IMR-90 (cell line): ENCODE data around the gene ZXDC. TPM values are rescaled to one million over a fixed set of nuclear protein-coding genes. Genes with fewer than 3 reads are reported as not detected.
A peak's percentile ranks its signal among the peaks of the same experiment; 100 is the strongest.

ENCODE experiments used
- ATAC-seq: fragments of 200-7000 bp; cut with Tn5 transposase; 2 replicates; pipeline ENCODE4 v1.9.1; 2020; ENCODE audit warnings: low read depth, mild to moderate bottlenecking, moderate library complexity
- BruUV-seq: library from RNA; stranded (reverse); fragments of 400-500 nt; replicated peaks from 2 replicates; lab custom pipeline; 2021; lab: Mats Ljungman, UMichigan
- CTCF ChIA-PET: fragments of 300-600 bp; formaldehyde crosslinking; extraction: SDS; loops from one replicate; lab custom pipeline; 2021; ENCODE audit warnings: antibody characterized with exemption; lab: Yijun Ruan, JAX
- POLR2A ChIA-PET: fragments of 300-600 bp; sonication (Branson Sonifier 250); formaldehyde crosslinking; loops from one replicate; lab custom pipeline; 2022; ENCODE audit warnings: antibody characterized with exemption; ENCODE audit not compliant: unreplicated experiment; lab: Charles Lee
- DNase-seq: peaks from one replicate; pipeline ENCODE4 v3.0.0; 2013
- H2AFZ ChIP-seq: replicated peaks from 2 replicates; pipeline ENCODE3; 2013; ENCODE audit warnings: low read length, mild to moderate bottlenecking; ENCODE audit not compliant: poor library complexity
- H2AK5ac ChIP-seq: 2 replicates; pipeline ENCODE4 v1.6.1; 2013; ENCODE audit warnings: low read depth, low read length, inconsistent platforms
- H2AK9ac ChIP-seq: replicated peaks from 2 replicates; pipeline ENCODE3; 2013; ENCODE audit warnings: mild to moderate bottlenecking, low read depth, low read length, moderate library complexity; ENCODE audit not compliant: poor library complexity
- H2BK120ac ChIP-seq: 2 replicates; pipeline ENCODE4 v1.6.1; 2013; ENCODE audit warnings: low read depth, low read length, inconsistent platforms
- H2BK15ac ChIP-seq: 3 replicates; pipeline ENCODE4 v1.6.1; 2013; ENCODE audit warnings: low read depth, low read length, inconsistent platforms
- H2BK20ac ChIP-seq: 2 replicates; pipeline ENCODE4 v1.6.1; 2013; ENCODE audit warnings: low read depth, mild to moderate bottlenecking, inconsistent platforms, low read length, moderate library complexity
- H2BK5ac ChIP-seq: 2 replicates; pipeline ENCODE4 v1.6.1; 2013; ENCODE audit warnings: mild to moderate bottlenecking, low read depth, low read length, inconsistent platforms; ENCODE audit not compliant: poor library complexity, severe bottlenecking
- H3K14ac ChIP-seq: replicated peaks from 2 replicates; pipeline ENCODE4 v1.6.1; 2013; ENCODE audit warnings: low read depth, low read length, inconsistent platforms
- H3K18ac ChIP-seq: 2 replicates; pipeline ENCODE4 v1.6.1; 2013; ENCODE audit warnings: low read depth, low read length, control low read depth
- H3K23ac ChIP-seq: 2 replicates; pipeline ENCODE4 v1.6.1; 2013; ENCODE audit warnings: low read depth, low read length, inconsistent platforms
- H3K27ac ChIP-seq: 2 replicates; pipeline ENCODE4 v1.5.1; 2013; ENCODE audit warnings: mild to moderate bottlenecking, control low read depth, low read length; ENCODE audit not compliant: insufficient read depth
- H3K27me3 ChIP-seq: 2 replicates; pipeline ENCODE4 v1.6.1; 2013; ENCODE audit warnings: low read length; ENCODE audit not compliant: control insufficient read depth, insufficient read depth
- H3K36me3 ChIP-seq: 2 replicates; pipeline ENCODE4 v1.6.1; 2013; ENCODE audit warnings: low read length, mixed read lengths; ENCODE audit not compliant: control insufficient read depth, insufficient read depth
- H3K4ac ChIP-seq: 2 replicates; pipeline ENCODE4 v1.6.1; 2013; ENCODE audit warnings: low read depth, low read length, inconsistent platforms
- H3K4me1 ChIP-seq: 2 replicates; pipeline ENCODE4 v1.6.1; 2013; ENCODE audit warnings: low read length, mixed read lengths; ENCODE audit not compliant: control insufficient read depth, insufficient read depth
- H3K4me2 ChIP-seq: 2 replicates; pipeline ENCODE4 v1.6.1; 2013; ENCODE audit warnings: low read depth, mild to moderate bottlenecking, control low read depth, low read length, moderate library complexity
- H3K4me3 ChIP-seq: 2 replicates; pipeline ENCODE4 v1.5.1; 2013; ENCODE audit warnings: low read depth, mild to moderate bottlenecking, control low read depth, low read length, moderate library complexity; ENCODE audit not compliant: insufficient read depth
- H3K56ac ChIP-seq: 2 replicates; pipeline ENCODE4 v1.6.1; 2013; ENCODE audit warnings: low read length, inconsistent platforms; ENCODE audit not compliant: insufficient read depth; ENCODE audit errors: extremely low read depth
- H3K79me1 ChIP-seq, 2 experiments: 2 replicates each; pipeline ENCODE4 v1.6.1; 2013; ENCODE audit warnings: low read length in 2 of 2, inconsistent platforms in 1 of 2, low read depth in 1 of 2
- H3K9ac ChIP-seq: 2 replicates; pipeline ENCODE4 v1.6.1; 2013; ENCODE audit warnings: low read depth, low read length, control low read depth
- H3K9me1 ChIP-seq: 2 replicates; pipeline ENCODE4 v1.6.1; 2013; ENCODE audit warnings: low read length, inconsistent platforms; ENCODE audit not compliant: insufficient read depth
- H3K9me3 ChIP-seq: 2 replicates; pipeline ENCODE4 v1.6.1; 2013; ENCODE audit warnings: low read length; ENCODE audit not compliant: control insufficient read depth, insufficient read depth
- H4K20me1 ChIP-seq: 2 replicates; pipeline ENCODE4 v1.6.1; 2013; ENCODE audit warnings: low read length, inconsistent platforms; ENCODE audit not compliant: insufficient read depth
- H4K5ac ChIP-seq: 2 replicates; pipeline ENCODE4 v1.6.1; 2013; ENCODE audit warnings: mild to moderate bottlenecking, low read depth, low read length, control low read depth
- H4K8ac ChIP-seq, 2 experiments: 2 replicates each; pipeline ENCODE4 v1.6.1; 2013; ENCODE audit warnings: low read depth in 2 of 2, low read length in 2 of 2, control low read depth in 1 of 2, inconsistent platforms in 1 of 2
- H4K91ac ChIP-seq: 2 replicates; pipeline ENCODE4 v1.6.1; 2013; ENCODE audit warnings: low read depth, low read length, inconsistent platforms; ENCODE audit not compliant: insufficient read depth
- CEBPB ChIP-seq: IDR thresholded peaks from 2 replicates; pipeline ENCODE4 v1.6.1; 2012; ENCODE audit warnings: low read depth, low read length, improper control_type of control experiment
- CTCF ChIP-seq: conservative IDR thresholded peaks from 2 replicates; pipeline ENCODE4 v1.5.1; 2012; ENCODE audit warnings: mild to moderate bottlenecking, low read depth, low read length, improper control_type of control experiment
- MAZ ChIP-seq: IDR thresholded peaks from 2 replicates; pipeline ENCODE4 v1.6.1; 2012; ENCODE audit warnings: low read depth, mild to moderate bottlenecking, low read length, improper control_type of control experiment, moderate library complexity, borderline replicate concordance
- NFE2L2 ChIP-seq: fragments of 150-350 bp; IDR thresholded peaks from 2 replicates; pipeline ENCODE4 v1.6.1; 2016; ENCODE audit warnings: low read depth, mild to moderate bottlenecking, low read length
- USF2 ChIP-seq: fragments of 150-350 bp; IDR thresholded peaks from 2 replicates; pipeline ENCODE4 v1.6.1; 2017; ENCODE audit warnings: mild to moderate bottlenecking, antibody characterized with exemption, low read length, low read depth
- WGBS, 2 experiments: methylation state at CpG; one replicate each; pipeline versions ENCODE4 v1.1.5 to v1.1.7; 2013; ENCODE audit warnings: missing lambda C conversion rate in 2 of 2; ENCODE audit not compliant: insufficient read length in 1 of 2; ENCODE audit errors: extremely low coverage in 2 of 2; 5-methylcytosine and 5-hydroxymethylcytosine counted together
- dilution Hi-C: fragments of 300-500 bp; cut with HindIII; formaldehyde crosslinking; loops from one replicate; pipeline ENCODE4 v1.14.3; 2018; ENCODE audit warnings: low sequenced_read_pairs; ENCODE audit not compliant: unreplicated experiment
- in situ Hi-C: fragments of 300-500 bp; cut with MboI; formaldehyde crosslinking; loops from 3 replicates; pipeline ENCODE4 v1.14.3; 2019; ENCODE audit warnings: low sequenced_read_pairs, inconsistent platforms, mixed read lengths
- intact Hi-C: fragments of 100-400 bp; cut with micrococcal nuclease; formaldehyde crosslinking; loops from 2 replicates; pipeline ENCODE4 v1.10.0; 2022
- polyA plus RNA-seq, 3 experiments: library from polyadenylated mRNA; depleted of rRNA; stranded (reverse); fragments of >200 nt; gene quantifications; 2 replicates each; pipeline ENCODE4 v1.2.3, GENCODE V29; 2012; ENCODE audit warnings: low replicate concordance in 1 of 3
- total RNA-seq: library from RNA; depleted of rRNA; stranded (reverse); fragments of >200 nt; gene quantifications from 2 replicates; pipeline ENCODE4 v1.2.3, GENCODE V29; 2012

The ZXDC gene
- total and polyA plus RNA-seq, 2 of the 4 experiments (the other 2 are of a cell fraction) = 11.5 to 14.3 TPM

GRCh38 chr3:126478581-126479310, 3.1 kb upstream of the ZXDC start (continued):
- TF ChIP-seq CTCF = no peak

- no peak overlapping the region for H2BK15ac ChIP-seq
- WGBS, 2 experiments = 80% methylated on average over 2 of the region's 4 CpGs; no CpG with 5 or more reads in 1 of the 2 experiments
- H3K4me3 ChIP-seq = no peak overlapping the region
- intact Hi-C loops = loop anchor here (5.0 to 10.0 kb wide), 2 partner anchors 220 to 342 kb away; no protein-coding TSS in a partner anchor
- peaks cover 2% of the 10 kb centered on the region; the same call in 1 of the 2 replicates for H3K36me3 ChIP-seq
- H3K9me1 ChIP-seq = peaks cover 25% of the 10 kb centered on the region
- peak overlapping the region; percentile 60 for H2AFZ ChIP-seq
- ATAC-seq (no peak), DNase-seq (no peak)
- no peaks in the 10 kb centered on the region; the same call in 1 of the 2 replicates for H3K27me3 ChIP-seq
- in situ Hi-C loops = no loop called here
- H4K91ac ChIP-seq = no peak overlapping the region
- no peak overlapping the region for H4K5ac ChIP-seq
- no peaks in the 10 kb centered on the region for H3K9me3 ChIP-seq
- H3K79me1 ChIP-seq = peaks cover 21 to 33% of the 10 kb centered on the region in 2 experiments
- peaks cover 28% of the 10 kb centered on the region for H4K20me1 ChIP-seq
- H4K8ac ChIP-seq = no peak overlapping the region; a peak in 1 of 4 replicates
- H2BK5ac ChIP-seq = no peak overlapping the region
- H3K4me2 ChIP-seq = no peak overlapping the region
- no peak overlapping the region for H3K23ac ChIP-seq
- H2AK9ac ChIP-seq = no peak overlapping the region
- H3K14ac ChIP-seq = no peak overlapping the region
- dilution Hi-C loops = no loop called here
- TF ChIP-seq USF2 = no peak
- no peak for TF ChIP-seq CTCF
- TF ChIP-seq CEBPB = no peak
- TF ChIP-seq NFE2L2 = no peak
- TF ChIP-seq MAZ = no peak
- no TSS peak for BruUV-seq
- H3K4ac ChIP-seq = no peak overlapping the region
- H2AK5ac ChIP-seq = no peak overlapping the region
- no peak overlapping the region for H2BK120ac ChIP-seq
- no peak overlapping the region for H3K27ac ChIP-seq
- H3K9ac ChIP-seq = no peak overlapping the region
- no peak overlapping the region for H3K56ac ChIP-seq
- peaks cover 16% of the 10 kb centered on the region for H3K4me1 ChIP-seq
- no peak overlapping the region for H3K18ac ChIP-seq
- no peak overlapping the region for H2BK20ac ChIP-seq
- ChIA-PET CTCF (no interaction called here), POLR2A (interaction anchor here (0.6 kb wide), 1 partner anchor 212 kb away, joined by 3 read pairs; no protein-coding TSS in a partner anchor)
Measured at GRCh38 chr3:126477061-126477380, 1.3 kb upstream of the ZXDC start.
